ENCODE measurements around the gene UPF2.
"Not testable (repeated sequence)": the region's sequence is repeated elsewhere in the genome, so short reads cannot be mapped to it uniquely, and the experiment has no call there.

Gene UPF2, protein sequence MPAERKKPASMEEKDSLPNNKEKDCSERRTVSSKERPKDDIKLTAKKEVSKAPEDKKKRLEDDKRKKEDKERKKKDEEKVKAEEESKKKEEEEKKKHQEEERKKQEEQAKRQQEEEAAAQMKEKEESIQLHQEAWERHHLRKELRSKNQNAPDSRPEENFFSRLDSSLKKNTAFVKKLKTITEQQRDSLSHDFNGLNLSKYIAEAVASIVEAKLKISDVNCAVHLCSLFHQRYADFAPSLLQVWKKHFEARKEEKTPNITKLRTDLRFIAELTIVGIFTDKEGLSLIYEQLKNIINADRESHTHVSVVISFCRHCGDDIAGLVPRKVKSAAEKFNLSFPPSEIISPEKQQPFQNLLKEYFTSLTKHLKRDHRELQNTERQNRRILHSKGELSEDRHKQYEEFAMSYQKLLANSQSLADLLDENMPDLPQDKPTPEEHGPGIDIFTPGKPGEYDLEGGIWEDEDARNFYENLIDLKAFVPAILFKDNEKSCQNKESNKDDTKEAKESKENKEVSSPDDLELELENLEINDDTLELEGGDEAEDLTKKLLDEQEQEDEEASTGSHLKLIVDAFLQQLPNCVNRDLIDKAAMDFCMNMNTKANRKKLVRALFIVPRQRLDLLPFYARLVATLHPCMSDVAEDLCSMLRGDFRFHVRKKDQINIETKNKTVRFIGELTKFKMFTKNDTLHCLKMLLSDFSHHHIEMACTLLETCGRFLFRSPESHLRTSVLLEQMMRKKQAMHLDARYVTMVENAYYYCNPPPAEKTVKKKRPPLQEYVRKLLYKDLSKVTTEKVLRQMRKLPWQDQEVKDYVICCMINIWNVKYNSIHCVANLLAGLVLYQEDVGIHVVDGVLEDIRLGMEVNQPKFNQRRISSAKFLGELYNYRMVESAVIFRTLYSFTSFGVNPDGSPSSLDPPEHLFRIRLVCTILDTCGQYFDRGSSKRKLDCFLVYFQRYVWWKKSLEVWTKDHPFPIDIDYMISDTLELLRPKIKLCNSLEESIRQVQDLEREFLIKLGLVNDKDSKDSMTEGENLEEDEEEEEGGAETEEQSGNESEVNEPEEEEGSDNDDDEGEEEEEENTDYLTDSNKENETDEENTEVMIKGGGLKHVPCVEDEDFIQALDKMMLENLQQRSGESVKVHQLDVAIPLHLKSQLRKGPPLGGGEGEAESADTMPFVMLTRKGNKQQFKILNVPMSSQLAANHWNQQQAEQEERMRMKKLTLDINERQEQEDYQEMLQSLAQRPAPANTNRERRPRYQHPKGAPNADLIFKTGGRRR

DNA sequence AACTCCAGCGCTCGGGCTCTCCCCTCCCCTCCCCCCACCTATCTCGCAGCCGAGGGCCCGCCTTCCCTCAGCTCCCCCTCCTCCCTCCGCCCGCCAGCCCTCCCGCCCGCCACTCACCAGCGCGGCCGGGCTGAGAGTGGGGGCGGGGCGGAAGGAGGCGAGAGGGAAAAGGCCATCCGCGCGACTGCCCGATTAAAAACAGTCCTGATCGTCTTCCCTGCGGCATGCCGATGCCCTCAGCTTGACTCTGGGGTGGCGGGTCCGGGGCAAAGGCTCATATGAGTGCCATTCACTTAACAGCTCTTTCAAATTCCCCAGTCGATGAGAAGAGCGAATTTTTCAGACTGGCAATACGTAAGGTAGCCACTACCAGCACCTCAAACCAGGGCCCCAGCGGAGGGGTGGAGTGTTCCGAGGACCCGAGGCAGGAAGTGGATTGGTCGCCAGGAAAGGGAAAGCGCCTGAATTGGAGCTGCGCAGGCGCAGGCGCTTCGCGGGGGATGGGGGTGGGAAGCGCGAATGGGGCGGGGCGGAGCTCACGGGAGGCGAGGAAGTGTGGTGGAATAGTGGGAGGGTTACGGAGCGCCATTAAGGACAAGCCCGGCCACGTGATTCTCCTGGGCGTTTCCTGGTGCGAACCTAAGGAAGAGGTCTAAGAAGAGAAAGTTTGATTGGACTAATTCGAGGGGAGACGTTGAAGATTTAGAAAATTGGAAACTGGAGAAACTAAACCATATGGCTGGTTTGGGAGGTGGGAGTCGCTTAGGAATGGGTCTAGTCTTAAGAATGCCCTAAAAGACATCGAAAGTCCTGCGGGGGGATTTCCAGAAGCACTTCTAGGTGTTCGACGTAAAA, at the start of gene UPF2:
UPF2 (minus strand) TSS at position 13 of the 855 bp plus-strand sequence. CDS start 7,386 bp downstream, outside the sequence.
- in situ Hi-C loops (cut with HindIII; ENCODE audit: low sequenced_read_pairs): no loop called here

DNA sequence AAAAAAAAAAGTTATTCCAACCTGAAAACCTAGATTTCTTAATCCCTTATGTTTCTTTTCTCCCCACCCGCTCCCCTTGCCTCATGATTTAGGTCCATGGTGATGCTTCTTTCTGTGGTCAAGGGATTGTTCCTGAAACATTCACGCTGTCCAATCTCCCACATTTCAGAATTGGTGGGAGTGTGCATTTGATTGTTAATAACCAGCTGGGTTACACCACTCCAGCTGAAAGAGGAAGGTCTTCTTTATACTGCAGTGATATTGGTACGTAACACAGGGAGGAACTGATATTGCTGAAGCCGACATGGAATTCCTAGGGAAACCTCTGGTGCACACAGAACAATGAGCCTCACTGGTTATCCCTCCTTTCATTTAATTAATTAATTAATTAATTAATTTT, 48.8 kb upstream of the UPF2 start:
- in situ Hi-C loops (cut with HindIII; ENCODE audit: low sequenced_read_pairs): no loop called here

DNA sequence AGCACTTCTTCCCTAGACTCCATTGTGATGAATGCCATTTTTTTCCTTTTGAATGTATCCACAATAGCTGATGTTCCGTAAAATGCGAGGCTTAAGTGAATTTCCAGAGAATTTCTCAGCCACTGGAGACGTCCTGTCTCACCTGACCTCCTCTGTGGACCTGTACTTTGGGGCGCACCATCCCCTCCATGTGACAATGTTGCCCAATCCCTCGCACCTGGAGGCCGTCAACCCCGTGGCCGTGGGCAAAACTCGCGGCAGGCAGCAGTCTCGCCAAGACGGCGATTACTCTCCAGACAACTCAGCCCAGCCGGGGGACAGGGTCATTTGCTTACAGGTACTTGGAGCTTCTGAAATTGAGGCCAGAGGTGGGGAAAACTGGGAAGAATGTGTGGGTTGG, 46.3 kb upstream of the UPF2 start:
- in situ Hi-C loops (cut with HindIII; ENCODE audit: low sequenced_read_pairs): no loop called here

DNA sequence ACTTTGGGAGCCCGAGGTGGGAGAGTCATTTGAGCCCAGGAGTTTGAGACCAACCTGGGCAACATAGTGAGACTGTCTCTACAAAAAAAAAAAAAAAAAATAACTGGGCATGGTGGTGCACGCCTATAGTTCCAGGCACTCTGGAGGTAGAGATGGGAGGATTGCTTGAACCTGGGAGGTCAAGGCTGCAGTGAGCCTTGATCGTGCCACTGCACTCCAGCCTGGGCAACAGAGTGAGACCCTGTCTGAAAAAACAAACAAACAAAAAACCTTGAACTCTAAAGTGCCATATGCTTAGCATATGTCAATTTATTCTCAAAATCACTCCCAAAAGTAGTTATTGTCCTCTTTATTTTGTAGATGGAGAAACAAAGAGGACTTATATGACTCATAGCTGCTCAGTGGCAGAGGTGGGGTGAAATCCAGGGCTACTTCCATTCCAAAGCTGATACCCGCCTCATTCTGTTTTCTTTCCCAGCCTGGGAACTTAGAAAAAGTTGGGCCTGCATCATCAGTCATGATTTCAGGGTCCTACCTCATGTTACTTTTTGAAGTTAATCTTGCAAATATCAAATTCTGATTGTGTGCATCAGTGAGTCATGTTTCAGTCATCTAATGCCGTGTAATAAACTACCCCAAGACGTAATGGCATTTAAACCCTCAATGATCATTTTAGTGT, 39.4 kb upstream of the UPF2 start:
- in situ Hi-C loops (cut with HindIII; ENCODE audit: low sequenced_read_pairs): no loop called here

DNA sequence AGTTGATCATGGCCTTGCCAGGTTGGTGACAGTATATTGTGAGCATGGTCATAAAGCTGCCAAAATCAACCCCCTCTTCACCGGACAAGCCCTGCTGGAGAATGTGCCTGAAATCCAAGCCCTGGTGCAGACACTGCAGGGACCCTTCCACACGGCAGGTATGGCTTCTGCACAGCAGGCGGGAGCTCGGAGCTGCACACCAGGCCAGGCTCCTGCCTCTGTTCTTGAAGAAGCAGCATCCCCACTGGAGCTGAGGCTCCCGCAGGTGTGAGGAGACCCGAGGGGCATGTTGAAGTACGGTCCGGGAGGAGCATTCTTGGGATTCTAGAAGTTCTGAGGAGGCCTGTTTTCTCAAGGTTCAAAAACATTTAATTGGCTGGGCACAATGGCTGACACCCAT, 38.9 kb upstream of the UPF2 start:
- in situ Hi-C loops (cut with HindIII; ENCODE audit: low sequenced_read_pairs): no loop called here

DNA sequence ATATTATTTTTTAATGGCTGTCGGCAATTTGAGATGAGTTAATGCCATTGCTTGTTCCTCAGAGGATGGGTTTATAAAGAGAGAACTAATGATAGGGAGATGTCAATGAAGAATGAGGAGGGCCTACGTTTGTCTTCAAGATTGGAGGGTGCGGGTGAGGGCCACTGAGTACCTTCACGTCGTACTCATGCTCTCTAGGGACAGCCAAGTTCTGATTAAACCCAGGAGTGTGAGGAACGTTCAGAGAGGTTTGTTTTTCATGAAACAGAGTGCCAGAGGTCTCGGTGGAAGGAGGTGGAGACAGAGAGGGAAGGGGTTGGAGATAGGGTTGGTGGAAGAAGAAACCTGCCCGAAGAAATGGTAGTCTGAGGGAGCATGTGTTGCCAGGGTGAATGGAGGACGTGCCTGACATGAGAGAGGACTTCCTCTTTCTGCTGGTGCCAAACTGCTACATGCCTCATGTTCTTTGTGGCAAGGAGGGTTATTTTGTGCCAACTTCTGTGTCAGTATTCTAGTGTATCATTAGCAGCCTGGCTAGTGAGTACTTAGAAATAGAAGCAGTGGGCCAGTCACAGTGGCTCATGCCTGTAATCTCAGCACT, 35.1 kb upstream of the UPF2 start:
- in situ Hi-C loops (cut with HindIII; ENCODE audit: low sequenced_read_pairs): no loop called here

DNA sequence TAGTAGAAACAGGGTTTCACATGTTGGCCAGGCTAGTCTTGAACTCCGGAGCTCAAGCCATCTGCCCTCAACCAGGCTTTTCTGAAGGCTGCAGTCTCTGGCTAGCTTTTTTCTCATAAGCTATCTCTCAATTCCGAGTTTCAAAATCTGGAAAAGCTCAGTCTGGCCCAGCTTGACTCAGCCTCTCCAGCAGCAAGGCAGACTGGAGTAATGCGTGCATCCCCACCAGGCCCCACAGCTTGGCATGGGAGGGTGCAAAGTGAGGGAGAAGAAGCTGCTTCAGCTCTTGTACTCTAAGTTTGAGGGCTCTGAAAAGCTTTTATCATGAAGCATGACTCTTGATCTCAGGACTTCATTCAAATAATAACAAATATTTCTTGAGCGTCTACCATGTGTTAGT, 30.9 kb upstream of the UPF2 start:
- in situ Hi-C loops (cut with HindIII; ENCODE audit: low sequenced_read_pairs): no loop called here

DNA sequence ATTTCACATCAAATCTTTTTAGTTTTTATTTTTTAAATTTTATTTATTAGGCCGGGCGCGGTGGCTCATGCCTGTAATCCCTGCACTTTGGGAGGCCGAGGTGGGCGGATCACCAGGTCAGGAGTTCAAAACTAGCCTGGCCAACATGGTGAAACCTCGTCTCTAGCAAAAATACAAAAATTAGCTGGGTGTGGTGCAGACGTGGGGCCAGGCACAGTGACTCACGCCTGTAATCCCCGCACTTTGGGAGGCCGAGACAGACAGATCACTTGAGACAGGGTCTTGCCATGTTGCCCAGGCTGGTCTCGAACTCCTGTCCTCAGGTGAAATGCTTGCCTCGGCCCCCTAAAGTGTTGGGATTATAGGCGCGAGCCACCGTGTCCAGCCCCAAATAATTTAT, 28.8 kb upstream of the UPF2 start:
- in situ Hi-C loops (cut with HindIII; ENCODE audit: low sequenced_read_pairs): not testable (repeated sequence)

DNA sequence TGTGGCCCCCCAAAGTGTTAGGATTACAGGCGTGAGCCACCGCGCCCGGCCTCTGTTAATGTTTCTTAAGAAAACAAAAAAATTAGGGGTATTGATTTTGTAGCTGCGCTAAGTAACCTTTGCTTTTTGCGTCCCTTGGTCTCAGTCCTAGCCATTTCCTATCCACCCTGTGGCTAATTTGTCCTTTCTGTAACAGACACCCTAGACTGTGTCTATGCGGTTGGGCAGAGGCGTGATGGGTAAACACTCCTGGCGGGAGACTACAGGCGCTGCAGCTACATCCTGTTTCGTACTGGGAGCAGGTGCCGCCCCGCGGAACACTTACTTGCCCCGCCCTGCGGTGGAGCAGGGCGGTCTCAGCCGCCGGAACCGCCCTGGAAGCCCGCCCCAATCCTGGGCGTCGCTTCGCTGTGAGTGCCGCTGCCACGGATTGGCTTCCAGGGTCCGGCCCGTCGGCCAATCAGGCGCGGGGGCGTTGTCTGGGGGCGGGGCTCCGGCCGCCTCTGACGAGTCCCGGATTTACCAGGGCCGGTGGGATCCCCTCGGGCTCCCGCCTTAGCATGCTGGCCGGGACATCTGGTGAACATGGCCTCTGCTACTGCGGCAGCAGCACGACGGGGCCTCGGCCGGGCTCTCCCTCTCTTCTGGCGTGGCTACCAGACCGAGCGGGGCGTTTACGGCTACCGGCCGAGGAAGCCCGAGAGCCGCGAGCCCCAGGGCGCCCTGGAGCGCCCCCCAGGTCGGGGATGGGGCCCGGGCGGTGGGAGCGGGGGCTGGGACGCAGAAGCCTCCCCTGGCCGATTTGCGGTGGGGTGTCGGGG, 26.1 kb upstream of the UPF2 start, which contains the start of gene DHTKD1:
DHTKD1 (plus strand) TSS at position 506 of the 821 bp plus-strand sequence; CDS start at position 586, 80 bp downstream.
- in situ Hi-C loops (cut with HindIII; ENCODE audit: low sequenced_read_pairs): no loop called here

DNA sequence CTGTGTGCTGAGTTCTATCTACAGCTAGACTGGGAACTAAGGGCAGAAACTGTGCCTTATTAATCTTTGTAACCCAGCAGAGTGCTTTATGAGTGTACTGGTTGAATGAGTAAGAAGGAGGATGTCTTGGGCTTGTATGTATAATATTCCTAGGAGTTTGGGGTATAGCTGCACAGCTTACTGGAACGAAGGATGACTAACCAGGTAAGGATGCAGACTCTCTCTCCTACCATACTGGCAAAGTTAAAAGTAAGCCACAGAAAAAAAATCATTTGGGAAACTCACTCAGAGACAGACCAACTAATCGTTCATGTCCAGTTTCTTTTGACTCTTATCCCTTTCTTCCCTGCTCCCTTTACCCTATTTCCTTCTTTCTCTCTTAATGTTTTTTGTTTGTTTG, 24.7 kb upstream of the UPF2 start:
- in situ Hi-C loops (cut with HindIII; ENCODE audit: low sequenced_read_pairs): no loop called here

DNA sequence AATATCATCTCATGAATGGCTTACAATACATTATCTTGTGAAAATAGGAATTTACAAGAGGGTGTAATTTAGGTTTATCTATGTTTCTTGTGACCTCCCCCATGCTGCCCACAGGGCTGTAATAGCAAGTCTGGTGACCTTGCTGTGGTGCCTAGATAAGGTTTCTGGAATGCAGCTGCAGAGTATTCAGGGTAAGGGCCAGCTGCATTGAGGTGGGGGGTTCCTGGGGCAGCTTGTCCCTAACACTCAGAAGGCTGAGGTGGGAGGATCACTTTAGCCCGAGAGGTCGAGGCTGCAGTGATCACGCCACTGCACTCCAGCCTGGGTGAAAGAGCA, 20.8 kb upstream of the UPF2 start:
- in situ Hi-C loops (cut with HindIII; ENCODE audit: low sequenced_read_pairs): no loop called here

DNA sequence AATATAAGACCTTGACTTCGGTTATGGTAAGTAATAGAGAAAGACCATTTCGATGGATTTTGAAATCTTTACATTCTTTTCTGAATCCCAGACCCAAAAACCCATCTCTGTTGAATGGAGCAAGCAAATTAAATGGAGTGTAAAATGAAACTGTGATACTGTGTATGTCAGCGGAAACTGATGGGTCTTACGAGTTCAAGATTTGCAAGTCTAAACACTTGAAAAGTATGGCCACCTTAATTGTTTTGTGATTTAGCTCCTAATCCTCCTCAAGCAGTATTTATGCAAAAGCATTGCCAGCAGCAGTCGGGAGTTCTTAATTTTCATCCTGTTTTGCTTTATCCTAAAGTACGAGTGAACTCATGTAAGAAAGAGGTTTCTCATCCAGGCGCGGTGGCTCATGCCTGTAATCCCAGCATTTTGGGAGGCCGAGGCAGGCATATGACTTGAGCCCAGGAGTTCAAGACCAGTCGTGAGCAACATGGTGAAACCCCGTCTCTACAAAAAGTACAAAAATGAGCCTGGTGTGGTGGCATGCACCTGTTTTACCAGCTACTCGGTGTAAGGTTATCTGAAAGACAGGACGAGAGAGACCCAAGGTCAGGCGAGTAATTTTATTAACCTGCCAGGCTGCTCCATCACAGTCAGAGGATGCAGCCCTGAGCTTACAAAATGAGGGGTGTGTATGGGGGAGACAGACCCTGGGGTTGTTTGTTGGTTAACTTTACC, 20.3 kb upstream of the UPF2 start:
- in situ Hi-C loops (cut with HindIII; ENCODE audit: low sequenced_read_pairs): no loop called here

DNA sequence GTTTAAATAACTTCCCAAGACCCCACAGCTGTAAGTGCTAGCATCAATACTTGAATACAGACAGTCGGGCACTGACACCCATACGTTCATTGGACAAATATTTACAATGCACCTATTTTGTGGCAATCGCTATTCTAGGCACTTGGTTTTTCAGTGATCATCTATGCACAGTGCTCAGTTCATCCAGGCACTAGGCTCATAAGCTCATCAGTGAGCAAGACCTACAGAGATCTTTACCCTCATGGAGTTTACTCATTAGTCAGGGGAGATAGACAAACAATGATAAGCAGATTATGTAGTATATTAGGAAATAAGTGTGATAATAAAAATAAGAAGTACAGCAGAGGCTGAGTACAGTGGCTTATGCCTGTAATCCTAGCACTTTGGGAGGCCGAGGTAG, 18.5 kb upstream of the UPF2 start:
- in situ Hi-C loops (cut with HindIII; ENCODE audit: low sequenced_read_pairs): no loop called here

DNA sequence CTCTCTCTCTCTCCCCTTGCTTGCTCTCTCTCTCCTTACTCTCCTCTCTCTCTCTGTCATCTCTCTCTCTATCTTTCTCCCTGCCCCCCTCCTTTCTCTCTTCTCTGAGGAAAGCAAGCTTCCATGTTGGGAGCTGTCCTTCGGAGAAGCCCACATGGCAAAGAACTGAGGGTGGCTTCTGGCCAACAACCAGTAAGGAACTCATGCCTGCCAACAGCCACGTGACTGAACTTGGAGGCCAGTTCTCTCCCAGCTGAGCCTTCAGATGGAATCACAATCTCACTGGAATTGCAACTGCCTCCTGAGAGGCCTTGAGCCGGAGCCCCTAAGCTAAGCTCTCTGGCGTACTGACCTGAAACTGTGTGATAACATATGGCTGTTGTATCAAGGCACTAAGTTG, 14.1 kb upstream of the UPF2 start:
- in situ Hi-C loops (cut with HindIII; ENCODE audit: low sequenced_read_pairs): no loop called here

DNA sequence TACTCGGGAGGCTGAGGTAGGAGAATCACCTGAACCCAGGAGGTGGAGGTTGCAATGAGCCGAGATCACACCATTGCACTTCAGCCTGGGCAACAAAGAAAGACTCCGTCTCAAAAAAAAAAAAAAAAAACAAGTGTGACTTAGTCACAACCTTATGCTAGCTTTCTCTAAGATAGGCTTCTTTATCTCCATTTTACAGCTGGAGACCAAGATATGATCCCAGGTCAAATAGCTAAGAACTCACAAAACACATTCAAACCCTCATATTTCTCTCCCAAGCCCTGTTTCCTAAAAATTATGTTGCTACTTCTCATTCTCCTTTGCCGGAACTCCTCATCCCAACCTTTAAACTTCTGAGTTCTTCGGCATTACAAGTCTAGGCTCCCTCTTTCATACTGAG, 13.1 kb upstream of the UPF2 start:
- in situ Hi-C loops (cut with HindIII; ENCODE audit: low sequenced_read_pairs): no loop called here

DNA sequence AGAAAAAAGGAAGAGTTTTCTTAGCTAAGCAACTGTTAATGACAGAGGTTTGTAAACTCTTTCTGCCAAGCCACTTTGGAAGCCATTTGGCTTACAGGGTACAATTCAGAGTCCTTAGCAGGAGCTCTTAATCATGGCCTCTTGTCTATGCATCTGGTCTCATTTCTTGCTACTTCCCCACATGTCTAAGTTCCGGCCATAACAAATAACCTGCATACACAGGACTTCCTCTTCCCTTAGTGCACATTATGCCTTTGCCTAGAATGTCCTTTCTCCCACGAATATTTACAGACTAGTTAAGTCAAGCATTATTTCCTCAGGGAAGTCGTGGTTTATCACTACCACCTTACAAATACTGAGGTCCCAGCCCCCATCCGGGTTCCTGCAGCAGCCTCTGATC, 8.6 kb upstream of the UPF2 start:
- in situ Hi-C loops (cut with HindIII; ENCODE audit: low sequenced_read_pairs): no loop called here

DNA sequence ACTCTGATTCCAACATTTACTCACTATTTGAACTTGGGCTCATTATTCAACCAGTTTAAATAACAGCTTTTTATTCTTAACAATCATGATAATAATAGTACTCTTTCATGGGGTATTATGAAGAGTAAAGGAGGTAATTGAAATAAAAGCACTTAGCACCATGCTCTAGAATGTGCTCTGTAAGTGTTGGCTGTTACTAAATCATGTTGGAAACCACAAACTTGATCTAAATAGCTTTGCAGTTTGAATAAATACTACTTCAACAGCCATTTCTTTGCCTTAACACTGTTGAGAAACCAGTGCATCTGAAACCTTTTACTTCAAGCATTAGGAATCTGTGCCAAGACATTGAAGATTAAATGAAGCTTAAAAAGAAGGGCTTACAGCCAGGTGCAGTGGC, 7.9 kb upstream of the UPF2 start:
- in situ Hi-C loops (cut with HindIII; ENCODE audit: low sequenced_read_pairs): no loop called here

DNA sequence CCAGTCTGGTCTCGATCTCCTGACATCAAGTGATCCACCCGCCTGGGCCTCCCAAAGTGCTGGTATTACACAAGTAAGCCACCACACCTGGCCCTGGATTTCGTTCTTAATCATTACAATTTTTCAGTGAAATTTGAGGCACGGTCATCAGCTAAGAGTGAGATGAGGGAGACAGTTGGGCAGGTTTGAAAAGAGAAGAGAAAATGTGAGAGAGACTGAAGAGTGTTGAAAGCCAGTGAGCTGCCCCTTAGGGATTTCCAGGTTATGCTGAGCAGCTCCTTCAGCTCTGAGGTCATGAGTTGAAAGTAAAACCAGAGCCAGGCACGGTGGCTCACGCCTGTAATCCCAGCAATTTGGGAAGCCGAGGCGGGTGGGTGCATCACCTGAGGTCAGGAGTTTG, 5.9 kb upstream of the UPF2 start:
- in situ Hi-C loops (cut with HindIII; ENCODE audit: low sequenced_read_pairs): no loop called here

Measured in DLD1 (cell line).